ENCODE data around the gene PCYOX1L. TPM values are rescaled to one million over a fixed set of nuclear protein-coding genes. Genes with fewer than 3 reads are reported as not detected.
"Not testable (repeated sequence)": the region's sequence is repeated elsewhere in the genome, so short reads cannot be mapped to it uniquely, and the experiment has no call there.

Gene PCYOX1L
- total RNA-seq, 1 experiment from 2014 or later: 1.8 TPM

DNA sequence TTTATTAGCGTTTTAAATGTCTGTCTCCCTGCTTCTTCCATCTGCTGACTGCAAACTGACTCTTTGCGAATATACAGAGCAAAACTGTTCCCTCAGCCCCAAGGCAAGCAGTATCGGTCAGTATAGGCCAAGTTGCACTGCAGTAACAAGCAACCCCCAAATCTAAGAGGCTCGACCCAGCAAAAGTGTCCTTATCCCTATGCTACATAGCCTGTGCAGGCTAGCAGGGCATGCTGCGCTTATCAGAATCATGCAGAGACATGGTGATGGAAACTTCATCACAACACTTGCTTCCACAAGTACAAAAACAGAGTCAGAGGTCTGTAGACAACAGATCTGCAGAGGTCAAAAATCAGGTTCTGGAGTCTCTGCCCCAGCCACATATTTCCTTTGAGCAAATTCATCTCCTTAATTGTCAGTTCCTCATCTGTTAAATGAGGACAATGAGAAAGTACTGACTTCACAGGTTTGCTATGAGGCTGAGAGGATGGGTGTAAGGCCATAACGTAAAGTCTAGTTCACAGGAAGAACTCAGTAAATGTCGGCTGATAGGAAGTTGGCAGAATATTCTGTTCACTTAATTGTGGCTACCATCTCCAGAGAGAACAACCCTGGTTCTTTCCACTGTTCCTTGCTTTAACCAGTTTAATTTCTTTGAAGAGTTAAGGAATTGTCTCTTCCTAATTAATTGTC is 30.8 kb downstream of the PCYOX1L start:
- no peak overlapping the region for H3K4me3 ChIP-seq (ENCODE audit: low read depth, low read length, poor library complexity, severe bottlenecking)
- H3K4me1 ChIP-seq (ENCODE audit: insufficient read depth, low read length, poor library complexity, severe bottlenecking): no peaks in the 10 kb centered on the region
- ChIA-PET POLR2A (ENCODE audit: low non-redundant PET) (no interaction called here), CTCF (no interaction called here)
- no TSS peak for BruUV-seq (replicated peaks)
- H3K27ac ChIP-seq (ENCODE audit: low read depth, low read length, poor library complexity, severe bottlenecking): no peak overlapping the region
- no peaks in the 10 kb centered on the region for H3K9me3 ChIP-seq (ENCODE audit: low read depth, low read length, poor library complexity, severe bottlenecking)
- TF ChIP-seq, protein P1, sequence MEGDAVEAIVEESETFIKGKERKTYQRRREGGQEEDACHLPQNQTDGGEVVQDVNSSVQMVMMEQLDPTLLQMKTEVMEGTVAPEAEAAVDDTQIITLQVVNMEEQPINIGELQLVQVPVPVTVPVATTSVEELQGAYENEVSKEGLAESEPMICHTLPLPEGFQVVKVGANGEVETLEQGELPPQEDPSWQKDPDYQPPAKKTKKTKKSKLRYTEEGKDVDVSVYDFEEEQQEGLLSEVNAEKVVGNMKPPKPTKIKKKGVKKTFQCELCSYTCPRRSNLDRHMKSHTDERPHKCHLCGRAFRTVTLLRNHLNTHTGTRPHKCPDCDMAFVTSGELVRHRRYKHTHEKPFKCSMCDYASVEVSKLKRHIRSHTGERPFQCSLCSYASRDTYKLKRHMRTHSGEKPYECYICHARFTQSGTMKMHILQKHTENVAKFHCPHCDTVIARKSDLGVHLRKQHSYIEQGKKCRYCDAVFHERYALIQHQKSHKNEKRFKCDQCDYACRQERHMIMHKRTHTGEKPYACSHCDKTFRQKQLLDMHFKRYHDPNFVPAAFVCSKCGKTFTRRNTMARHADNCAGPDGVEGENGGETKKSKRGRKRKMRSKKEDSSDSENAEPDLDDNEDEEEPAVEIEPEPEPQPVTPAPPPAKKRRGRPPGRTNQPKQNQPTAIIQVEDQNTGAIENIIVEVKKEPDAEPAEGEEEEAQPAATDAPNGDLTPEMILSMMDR (conservative IDR thresholded peaks at IDR 0.05; ENCODE audit: low read depth, low read length): no peak
- TF ChIP-seq EZH2 (IDR thresholded peaks at IDR 0.05; ENCODE audit: borderline replicate concordance, low read depth, low read length, poor library complexity, severe bottlenecking): no peak
- peaks cover 5% of the 10 kb centered on the region for H3K27me3 ChIP-seq (replicated peaks; ENCODE audit: insufficient read depth, low read depth, low read length, poor library complexity)
- no peak for DNase-seq (ENCODE audit: low spot score)
- intact Hi-C loops (cut with micrococcal nuclease; ENCODE audit: unreplicated experiment): no loop called here
- no peaks in the 10 kb centered on the region for H3K36me3 ChIP-seq (ENCODE audit: insufficient read depth, low read length, poor library complexity, severe bottlenecking)

DNA sequence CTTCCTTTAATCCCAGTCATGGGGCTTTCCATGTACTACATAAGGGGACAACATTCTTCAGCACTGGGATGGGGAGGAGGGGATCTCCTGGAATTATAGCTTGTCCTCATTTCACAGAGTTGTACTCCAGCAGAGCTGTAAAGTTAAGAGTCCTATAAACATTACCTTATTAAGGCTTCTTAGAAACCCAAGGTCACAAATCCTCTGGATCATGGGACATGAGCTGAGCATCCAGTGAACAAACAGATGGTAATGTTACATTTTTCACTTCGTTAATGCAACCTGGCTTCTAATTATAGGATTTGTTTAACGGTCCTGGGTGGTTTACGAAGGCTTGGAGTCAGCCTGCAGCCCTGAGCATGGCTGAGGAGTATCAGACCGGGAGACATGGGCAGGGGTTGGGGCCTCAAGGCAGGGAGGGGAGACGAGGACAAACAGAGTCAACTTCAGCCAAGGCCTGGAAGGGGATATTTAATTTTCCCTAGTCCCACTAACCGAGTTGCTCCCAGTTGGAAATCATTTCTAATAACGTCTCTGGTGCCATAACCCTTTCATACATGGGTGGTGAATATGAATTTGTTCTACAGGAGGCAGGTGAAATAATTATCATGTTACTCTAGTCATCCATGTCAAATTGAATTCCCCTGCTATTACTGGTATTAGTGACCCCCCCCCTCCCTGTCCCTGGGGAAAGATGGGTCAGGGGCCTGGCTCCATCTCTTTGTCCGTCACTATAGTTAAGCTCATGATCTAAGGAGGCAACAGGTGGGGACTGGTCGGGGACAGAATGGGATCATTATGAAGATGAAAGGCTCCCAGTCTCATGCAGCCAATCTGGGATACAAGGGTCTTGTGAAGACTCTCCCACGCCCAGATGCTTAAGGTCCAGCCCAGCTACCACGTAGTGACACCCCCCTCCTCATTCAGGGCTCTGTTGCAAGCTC is 32.0 kb downstream of the PCYOX1L start:
- ChIA-PET POLR2A (ENCODE audit: low non-redundant PET) (no interaction called here), CTCF (interaction anchor here (0.6 kb wide), 1 partner anchor 1853 kb away, joined by 3 read pairs; no protein-coding TSS in a partner anchor)

DNA sequence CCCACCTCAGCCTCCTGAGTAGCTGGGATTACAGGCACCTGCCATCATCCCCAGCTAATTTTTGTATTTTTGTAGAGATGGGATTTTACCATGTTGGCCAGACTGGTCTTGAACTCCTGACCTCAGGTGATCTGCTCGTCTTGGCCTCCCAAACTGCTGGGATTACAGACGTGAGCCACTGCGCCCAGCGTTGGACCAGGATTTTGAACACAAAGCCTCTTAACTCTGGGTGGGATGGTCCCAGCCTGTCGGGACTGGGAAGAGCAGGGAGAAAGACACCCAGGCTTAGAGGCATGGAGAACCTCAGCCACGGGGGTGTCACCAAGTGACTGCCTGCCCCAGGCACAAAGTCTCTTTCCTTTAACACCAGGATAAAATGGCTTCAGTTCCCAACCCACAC is 33.2 kb downstream of the PCYOX1L start:
- CTCF ChIA-PET; H3K4me1 ChIP-seq (ENCODE audit: insufficient read depth, low read length, poor library complexity, severe bottlenecking); H3K9me3 ChIP-seq (ENCODE audit: low read depth, low read length, poor library complexity, severe bottlenecking); DNase-seq (ENCODE audit: low spot score); intact Hi-C loops (cut with micrococcal nuclease; ENCODE audit: unreplicated experiment); BruUV-seq (replicated peaks); H3K27ac ChIP-seq (ENCODE audit: low read depth, low read length, poor library complexity, severe bottlenecking); H3K36me3 ChIP-seq (ENCODE audit: insufficient read depth, low read length, poor library complexity, severe bottlenecking); POLR2A ChIA-PET (ENCODE audit: low non-redundant PET); H3K27me3 ChIP-seq (replicated peaks; ENCODE audit: insufficient read depth, low read depth, low read length, poor library complexity); H3K4me3 ChIP-seq (ENCODE audit: low read depth, low read length, poor library complexity, severe bottlenecking): not testable (repeated sequence)

More for the DNA sequence above, 32.0 kb downstream of the PCYOX1L start:
- H3K4me1 ChIP-seq (ENCODE audit: insufficient read depth, low read length, poor library complexity, severe bottlenecking): no peaks in the 10 kb centered on the region
- no peak overlapping the region for H3K4me3 ChIP-seq (ENCODE audit: low read depth, low read length, poor library complexity, severe bottlenecking)
- peaks cover 5% of the 10 kb centered on the region for H3K27me3 ChIP-seq (replicated peaks; ENCODE audit: insufficient read depth, low read depth, low read length, poor library complexity)
- BruUV-seq (replicated peaks): no TSS peak
- no peak for DNase-seq (ENCODE audit: low spot score)
- intact Hi-C loops (cut with micrococcal nuclease; ENCODE audit: unreplicated experiment): no loop called here
- no peaks in the 10 kb centered on the region for H3K36me3 ChIP-seq (ENCODE audit: insufficient read depth, low read length, poor library complexity, severe bottlenecking)
- TF ChIP-seq, protein P1 (conservative IDR thresholded peaks at IDR 0.05; ENCODE audit: low read depth, low read length): no peak
- TF ChIP-seq EZH2 (IDR thresholded peaks at IDR 0.05; ENCODE audit: borderline replicate concordance, low read depth, low read length, poor library complexity, severe bottlenecking): no peak
- no peaks in the 10 kb centered on the region for H3K9me3 ChIP-seq (ENCODE audit: low read depth, low read length, poor library complexity, severe bottlenecking)
- no peak overlapping the region for H3K27ac ChIP-seq (ENCODE audit: low read depth, low read length, poor library complexity, severe bottlenecking)

Data from A673 (cell line).